ENCODE data around the gene FAM186B. TPM values are rescaled to one million over a fixed set of nuclear protein-coding genes. Genes with fewer than 3 reads are reported as not detected.

The FAM186B gene
- total and polyA plus RNA-seq, 7 donors, result 0.04 to 1.00 (median 0.44) TPM

- Histone ChIP-seq H3K9me3 (no peaks in the 10 kb centered on the region), H3K4me3 (peak within 1 kb of the TSS; percentile 99), H3K4me1 (peaks cover 42% of the 10 kb centered on the region), H3K27me3 (ENCODE audit: insufficient read depth in 3 of 3, low read length in 2 of 3) (no peaks in the 10 kb centered on the region), H3K27ac (peak within 1 kb of the TSS; percentile 97), H3K36me3 (ENCODE audit: insufficient read depth in 1 of 2, low read depth in 1 of 2) (peaks cover 6 to 18% of the 10 kb centered on the region in 2 donors)
- 0 to 1% (median 0%) methylated on average over 52 to 54 of the region's 54 CpGs for WGBS, 3 donors
- DNase-seq (peak; percentile 86 to 91), ATAC-seq (peak; percentile 78 to 91 (median 82))
- TF ChIP-seq CTCF (IDR thresholded peaks at IDR 0.05), result no peak
- intact Hi-C loops (cut with DNase I), result loop anchor here in 1 of 2 donors (5.0 kb wide), 1 partner anchor 54 kb away; the partner anchor contains the start of gene PRPF40B
These were observed 37.6 kb downstream of the FAM186B start, which contains the start of gene MCRS1 for GRCh38 chr12:49567611-49568441. Gene MCRS1 (minus strand): TSS chr12:49568142. CDS start chr12:49566731, 1,411 bp downstream.

- ATAC-seq (peak in 3 of 4 donors; percentile 6 to 11 (median 11)), DNase-seq (no peak)
- 2 to 3% (median 3%) methylated on average over 11 of the region's 11 CpGs for WGBS, 3 donors
These were observed 38.2 kb downstream of the FAM186B start for GRCh38 chr12:49567302-49567610.

GRCh38 chr12:49566361-49566760 lies 39.1 kb downstream of the FAM186B start:
- peaks cover 6 to 32% of the 10 kb centered on the region in 2 donors for H3K36me3 ChIP-seq (ENCODE audit: insufficient read depth in 1 of 2, low read depth in 1 of 2)
- no peak for TF ChIP-seq CTCF (IDR thresholded peaks at IDR 0.05)
- no peak for ATAC-seq
- intact Hi-C loops (cut with DNase I), result loop anchor here in 1 of 2 donors (1.0 to 5.0 kb wide), 2 partner anchors 56 to 201 kb away; partner anchors contain the start of gene PRPF40B
- no peak for DNase-seq
- 73 to 89% (median 76%) methylated on average over 13 of the region's 13 CpGs for WGBS, 3 donors
- no peaks in the 10 kb centered on the region for H3K27me3 ChIP-seq (ENCODE audit: insufficient read depth in 3 of 3, low read length in 2 of 3)
- no peaks in the 10 kb centered on the region for H3K9me3 ChIP-seq
- H3K4me3 ChIP-seq, result peak overlapping the region; percentile 99
- H3K27ac ChIP-seq, result peak overlapping the region; percentile 97
- peaks cover 42% of the 10 kb centered on the region for H3K4me1 ChIP-seq

More at GRCh38 chr12:49567302-49567610, 38.2 kb downstream of the FAM186B start:
- intact Hi-C loops (cut with DNase I), result loop anchor here in 1 of 2 donors (5.0 kb wide), 1 partner anchor 55 kb away; the partner anchor contains the start of gene PRPF40B
- H3K27me3 ChIP-seq (ENCODE audit: insufficient read depth in 3 of 3, low read length in 2 of 3), result no peaks in the 10 kb centered on the region
- H3K36me3 ChIP-seq (ENCODE audit: insufficient read depth in 1 of 2, low read depth in 1 of 2), result peaks cover 6 to 24% of the 10 kb centered on the region in 2 donors
- H3K4me1 ChIP-seq, result peaks cover 42% of the 10 kb centered on the region
- peak overlapping the region; percentile 99 for H3K4me3 ChIP-seq
- H3K27ac ChIP-seq, result peak overlapping the region; percentile 97
- TF ChIP-seq CTCF (IDR thresholded peaks at IDR 0.05), result no peak
- no peaks in the 10 kb centered on the region for H3K9me3 ChIP-seq

- DNase-seq (no peak), ATAC-seq (no peak)
- intact Hi-C loops (cut with DNase I), result loop anchor here in 1 of 2 donors (1.0 to 5.0 kb wide), 2 partner anchors 57 to 200 kb away; partner anchors contain the start of gene PRPF40B
- WGBS, 3 donors, result 76 to 89% (median 83%) methylated on average over 12 of the region's 12 CpGs
- Histone ChIP-seq H3K36me3 (ENCODE audit: insufficient read depth in 1 of 2, low read depth in 1 of 2) (peaks cover 8 to 40% of the 10 kb centered on the region in 2 donors), H3K9me3 (no peaks in the 10 kb centered on the region), H3K27me3 (ENCODE audit: insufficient read depth in 3 of 3, low read length in 2 of 3) (no peaks in the 10 kb centered on the region), H3K27ac (peak overlapping the region; percentile 97), H3K4me3 (peak overlapping the region; percentile 99), H3K4me1 (peaks cover 37% of the 10 kb centered on the region)
- no peak for TF ChIP-seq CTCF (IDR thresholded peaks at IDR 0.05)
These were observed 39.8 kb downstream of the FAM186B start for GRCh38 chr12:49565406-49566265.

Data from psoas muscle (tissue), 8 donors.